IMR-90 (cell line): ENCODE data around the gene CABP1. TPM values are rescaled to one million over a fixed set of nuclear protein-coding genes. Genes with fewer than 3 reads are reported as not detected.

Experiments used
- ATAC-seq: fragments of 200-7000 bp; cut with Tn5 transposase; 2 replicates; pipeline ENCODE4 v1.9.1; 2020; ENCODE audit warnings: low read depth, mild to moderate bottlenecking, moderate library complexity
- BruUV-seq: library from RNA; stranded (reverse); fragments of 400-500 nt; replicated peaks from 2 replicates; lab custom pipeline; 2021; lab: Mats Ljungman, UMichigan
- CTCF ChIA-PET: fragments of 300-600 bp; formaldehyde crosslinking; extraction: SDS; loops from one replicate; lab custom pipeline; 2021; ENCODE audit warnings: antibody characterized with exemption; lab: Yijun Ruan, JAX
- POLR2A ChIA-PET: fragments of 300-600 bp; sonication (Branson Sonifier 250); formaldehyde crosslinking; loops from one replicate; lab custom pipeline; 2022; ENCODE audit warnings: antibody characterized with exemption; ENCODE audit not compliant: unreplicated experiment; lab: Charles Lee
- DNase-seq: peaks from one replicate; pipeline ENCODE4 v3.0.0; 2013
- H2AFZ ChIP-seq: replicated peaks from 2 replicates; pipeline ENCODE3; 2013; ENCODE audit warnings: low read length, mild to moderate bottlenecking; ENCODE audit not compliant: poor library complexity
- H2AK5ac ChIP-seq: 2 replicates; pipeline ENCODE4 v1.6.1; 2013; ENCODE audit warnings: low read depth, low read length, inconsistent platforms
- H2AK9ac ChIP-seq: replicated peaks from 2 replicates; pipeline ENCODE3; 2013; ENCODE audit warnings: mild to moderate bottlenecking, low read depth, low read length, moderate library complexity; ENCODE audit not compliant: poor library complexity
- H2BK120ac ChIP-seq: 2 replicates; pipeline ENCODE4 v1.6.1; 2013; ENCODE audit warnings: low read depth, low read length, inconsistent platforms
- H2BK15ac ChIP-seq: 3 replicates; pipeline ENCODE4 v1.6.1; 2013; ENCODE audit warnings: low read depth, low read length, inconsistent platforms
- H2BK20ac ChIP-seq: 2 replicates; pipeline ENCODE4 v1.6.1; 2013; ENCODE audit warnings: low read depth, mild to moderate bottlenecking, inconsistent platforms, low read length, moderate library complexity
- H2BK5ac ChIP-seq: 2 replicates; pipeline ENCODE4 v1.6.1; 2013; ENCODE audit warnings: mild to moderate bottlenecking, low read depth, low read length, inconsistent platforms; ENCODE audit not compliant: poor library complexity, severe bottlenecking
- H3K14ac ChIP-seq: replicated peaks from 2 replicates; pipeline ENCODE4 v1.6.1; 2013; ENCODE audit warnings: low read depth, low read length, inconsistent platforms
- H3K18ac ChIP-seq: 2 replicates; pipeline ENCODE4 v1.6.1; 2013; ENCODE audit warnings: low read depth, low read length, control low read depth
- H3K23ac ChIP-seq: 2 replicates; pipeline ENCODE4 v1.6.1; 2013; ENCODE audit warnings: low read depth, low read length, inconsistent platforms
- H3K27ac ChIP-seq: 2 replicates; pipeline ENCODE4 v1.5.1; 2013; ENCODE audit warnings: mild to moderate bottlenecking, control low read depth, low read length; ENCODE audit not compliant: insufficient read depth
- H3K27me3 ChIP-seq: 2 replicates; pipeline ENCODE4 v1.6.1; 2013; ENCODE audit warnings: low read length; ENCODE audit not compliant: control insufficient read depth, insufficient read depth
- H3K36me3 ChIP-seq: 2 replicates; pipeline ENCODE4 v1.6.1; 2013; ENCODE audit warnings: low read length, mixed read lengths; ENCODE audit not compliant: control insufficient read depth, insufficient read depth
- H3K4ac ChIP-seq: 2 replicates; pipeline ENCODE4 v1.6.1; 2013; ENCODE audit warnings: low read depth, low read length, inconsistent platforms
- H3K4me1 ChIP-seq: 2 replicates; pipeline ENCODE4 v1.6.1; 2013; ENCODE audit warnings: low read length, mixed read lengths; ENCODE audit not compliant: control insufficient read depth, insufficient read depth
- H3K4me2 ChIP-seq: 2 replicates; pipeline ENCODE4 v1.6.1; 2013; ENCODE audit warnings: low read depth, mild to moderate bottlenecking, control low read depth, low read length, moderate library complexity
- H3K4me3 ChIP-seq: 2 replicates; pipeline ENCODE4 v1.5.1; 2013; ENCODE audit warnings: low read depth, mild to moderate bottlenecking, control low read depth, low read length, moderate library complexity; ENCODE audit not compliant: insufficient read depth
- H3K56ac ChIP-seq: 2 replicates; pipeline ENCODE4 v1.6.1; 2013; ENCODE audit warnings: low read length, inconsistent platforms; ENCODE audit not compliant: insufficient read depth; ENCODE audit errors: extremely low read depth
- H3K79me1 ChIP-seq, 2 experiments: 2 replicates each; pipeline ENCODE4 v1.6.1; 2013; ENCODE audit warnings: low read length in 2 of 2, inconsistent platforms in 1 of 2, low read depth in 1 of 2
- H3K9ac ChIP-seq: 2 replicates; pipeline ENCODE4 v1.6.1; 2013; ENCODE audit warnings: low read depth, low read length, control low read depth
- H3K9me1 ChIP-seq: 2 replicates; pipeline ENCODE4 v1.6.1; 2013; ENCODE audit warnings: low read length, inconsistent platforms; ENCODE audit not compliant: insufficient read depth
- H3K9me3 ChIP-seq: 2 replicates; pipeline ENCODE4 v1.6.1; 2013; ENCODE audit warnings: low read length; ENCODE audit not compliant: control insufficient read depth, insufficient read depth
- H4K20me1 ChIP-seq: 2 replicates; pipeline ENCODE4 v1.6.1; 2013; ENCODE audit warnings: low read length, inconsistent platforms; ENCODE audit not compliant: insufficient read depth
- H4K5ac ChIP-seq: 2 replicates; pipeline ENCODE4 v1.6.1; 2013; ENCODE audit warnings: mild to moderate bottlenecking, low read depth, low read length, control low read depth
- H4K8ac ChIP-seq, 2 experiments: 2 replicates each; pipeline ENCODE4 v1.6.1; 2013; ENCODE audit warnings: low read depth in 2 of 2, low read length in 2 of 2, control low read depth in 1 of 2, inconsistent platforms in 1 of 2
- H4K91ac ChIP-seq: 2 replicates; pipeline ENCODE4 v1.6.1; 2013; ENCODE audit warnings: low read depth, low read length, inconsistent platforms; ENCODE audit not compliant: insufficient read depth
- CHD1 ChIP-seq: IDR thresholded peaks from 2 replicates; pipeline ENCODE4 v1.6.1; 2012; ENCODE audit warnings: low read depth, low read length, improper control_type of control experiment
- CTCF ChIP-seq: conservative IDR thresholded peaks from 2 replicates; pipeline ENCODE4 v1.5.1; 2012; ENCODE audit warnings: mild to moderate bottlenecking, low read depth, low read length, improper control_type of control experiment
- ELK1 ChIP-seq: fragments of 150-350 bp; IDR thresholded peaks from 2 replicates; pipeline ENCODE4 v1.6.1; 2016; ENCODE audit warnings: low read depth, mild to moderate bottlenecking, low read length, moderate library complexity, borderline replicate concordance
- MAZ ChIP-seq: IDR thresholded peaks from 2 replicates; pipeline ENCODE4 v1.6.1; 2012; ENCODE audit warnings: low read depth, mild to moderate bottlenecking, low read length, improper control_type of control experiment, moderate library complexity, borderline replicate concordance
- MXI1 ChIP-seq: IDR thresholded peaks from 2 replicates; pipeline ENCODE4 v1.6.1; 2012; ENCODE audit warnings: low read depth, mild to moderate bottlenecking, low read length, moderate library complexity, borderline replicate concordance
- NFE2L2 ChIP-seq: fragments of 150-350 bp; IDR thresholded peaks from 2 replicates; pipeline ENCODE4 v1.6.1; 2016; ENCODE audit warnings: low read depth, mild to moderate bottlenecking, low read length
- POLR2A ChIP-seq: IDR thresholded peaks from 2 replicates; pipeline ENCODE4 v1.6.1; 2012; ENCODE audit warnings: mild to moderate bottlenecking, low read depth, low read length
- RFX5 ChIP-seq: IDR thresholded peaks from 2 replicates; pipeline ENCODE4 v1.8.0; 2012; ENCODE audit warnings: low read depth, mild to moderate bottlenecking, low read length, moderate library complexity
- SMC3 ChIP-seq: fragments of 150-350 bp; IDR thresholded peaks from 2 replicates; pipeline ENCODE4 v1.6.1; 2016; ENCODE audit warnings: low read depth, mild to moderate bottlenecking, antibody characterized with exemption, low read length, moderate library complexity
- USF2 ChIP-seq: fragments of 150-350 bp; IDR thresholded peaks from 2 replicates; pipeline ENCODE4 v1.6.1; 2017; ENCODE audit warnings: mild to moderate bottlenecking, antibody characterized with exemption, low read length, low read depth
- WGBS, 2 experiments: methylation state at CpG; one replicate each; pipeline versions ENCODE4 v1.1.5 to v1.1.7; 2013; ENCODE audit warnings: missing lambda C conversion rate in 2 of 2; ENCODE audit not compliant: insufficient read length in 1 of 2; ENCODE audit errors: extremely low coverage in 2 of 2; 5-methylcytosine and 5-hydroxymethylcytosine counted together
- dilution Hi-C: fragments of 300-500 bp; cut with HindIII; formaldehyde crosslinking; loops from one replicate; pipeline ENCODE4 v1.14.3; 2018; ENCODE audit warnings: low sequenced_read_pairs; ENCODE audit not compliant: unreplicated experiment
- in situ Hi-C: fragments of 300-500 bp; cut with MboI; formaldehyde crosslinking; loops from 3 replicates; pipeline ENCODE4 v1.14.3; 2019; ENCODE audit warnings: low sequenced_read_pairs, inconsistent platforms, mixed read lengths
- intact Hi-C: fragments of 100-400 bp; cut with micrococcal nuclease; formaldehyde crosslinking; loops from 2 replicates; pipeline ENCODE4 v1.10.0; 2022
- polyA plus RNA-seq, 3 experiments: library from polyadenylated mRNA; depleted of rRNA; stranded (reverse); fragments of >200 nt; gene quantifications; 2 replicates each; pipeline ENCODE4 v1.2.3, GENCODE V29; 2012; ENCODE audit warnings: low replicate concordance in 1 of 3
- total RNA-seq: library from RNA; depleted of rRNA; stranded (reverse); fragments of >200 nt; gene quantifications from 2 replicates; pipeline ENCODE4 v1.2.3, GENCODE V29; 2012

The CABP1 gene
- total and polyA plus RNA-seq, 2 of the 4 experiments (the other 2 are of a cell fraction) = 0.54 to 1.1 TPM

- no peak for TF ChIP-seq MAZ
Measured at GRCh38 chr12:120592121-120593049, 48.0 kb upstream of the CABP1 start (continued).

- dilution Hi-C loops (no loop called here), in situ Hi-C loops (no loop called here), intact Hi-C loops (no loop called here)
- no peak overlapping the region for H3K18ac ChIP-seq
- no peaks in the 10 kb centered on the region for H3K36me3 ChIP-seq
- no peak overlapping the region for H3K4me3 ChIP-seq
- no peak overlapping the region for H2BK20ac ChIP-seq
- H3K4me2 ChIP-seq = no peak overlapping the region
- no peak overlapping the region for H4K91ac ChIP-seq
- H4K5ac ChIP-seq = no peak overlapping the region
- no peak overlapping the region for H2BK5ac ChIP-seq
- H3K27ac ChIP-seq = no peak overlapping the region
- no peak for TF ChIP-seq POLR2A
- TF ChIP-seq ELK1 = no peak
- no peak for TF ChIP-seq RFX5
- TF ChIP-seq CHD1 = no peak
- no peak for TF ChIP-seq MXI1
- TF ChIP-seq USF2 = no peak
- no peak for TF ChIP-seq NFE2L2
- TF ChIP-seq CTCF = no peak
- TF ChIP-seq SMC3 = no peak
- TF ChIP-seq MAZ = no peak
- no peak overlapping the region for H4K8ac ChIP-seq
- ChIA-PET POLR2A (no interaction called here), CTCF (no interaction called here)
- H3K27me3 ChIP-seq = peaks cover 33% of the 10 kb centered on the region
- no peaks in the 10 kb centered on the region for H3K9me3 ChIP-seq
- no peak overlapping the region for H2AK5ac ChIP-seq
- no CpG with 5 or more reads among the region's 3 CpGs for WGBS, 2 experiments
- H2AK9ac ChIP-seq = no peak overlapping the region
- no peak overlapping the region for H3K9ac ChIP-seq
- H3K56ac ChIP-seq = no peak overlapping the region
- H3K9me1 ChIP-seq = no peaks in the 10 kb centered on the region
- BruUV-seq = no TSS peak
- H4K20me1 ChIP-seq = no peaks in the 10 kb centered on the region
- H3K23ac ChIP-seq = no peak overlapping the region
- H2BK15ac ChIP-seq = no peak overlapping the region
- ATAC-seq = no peak
- H2AFZ ChIP-seq = no peak overlapping the region
- no peaks in the 10 kb centered on the region; the same call in 1 of the 2 replicates for H3K4me1 ChIP-seq
- no peak for DNase-seq
- H3K14ac ChIP-seq = no peak overlapping the region
- no peak overlapping the region for H2BK120ac ChIP-seq
- H3K79me1 ChIP-seq = no peaks in the 10 kb centered on the region
- no peak overlapping the region for H3K4ac ChIP-seq
Measured at GRCh38 chr12:120596901-120597300, 43.5 kb upstream of the CABP1 start.
